Muscle of arm (tissue), 12 donors: ENCODE measurements around the gene PCDH17. TPM values are rescaled to one million over a fixed set of nuclear protein-coding genes. Genes with fewer than 3 reads are reported as not detected.

Source experiments
- DNase-seq: peaks from one replicate; pipeline ENCODE4 v3.0.0-alpha.2; 2013
- polyA plus RNA-seq, 12 donors: library from polyadenylated mRNA; unstranded; fragments of 120-200 nt; gene quantifications; one replicate each; pipeline ENCODE4 v1.2.1, GENCODE V29; 2013; ENCODE audit not compliant: insufficient read length in 12 of 12

Gene PCDH17
- polyA plus RNA-seq, 12 donors, result 6.8 to 10.5 (median 8.3) TPM; not detected in 1

- peak; percentile 82 for DNase-seq
Measured at GRCh38 chr13:57633141-57633949, 1.8 kb downstream of the PCDH17 start.

GRCh38 chr13:57633950-57634838 is 2.6 kb downstream of the PCDH17 start:
- DNase-seq, result no peak

- DNase-seq, result no peak
Measured at GRCh38 chr13:57634839-57635165, 3.3 kb downstream of the PCDH17 start.

- DNase-seq, result no peak
Measured at GRCh38 chr13:57635541-57636085, 4.1 kb downstream of the PCDH17 start.

GRCh38 chr13:57636816-57637215 is 5.3 kb downstream of the PCDH17 start:
- no peak for DNase-seq

- DNase-seq, result no peak
Measured at GRCh38 chr13:57637515-57637914, 6.0 kb downstream of the PCDH17 start.

- no peak for DNase-seq
Measured at GRCh38 chr13:57638186-57638890, 6.8 kb downstream of the PCDH17 start.

GRCh38 chr13:57640607-57641006 is 9.1 kb downstream of the PCDH17 start:
- no peak for DNase-seq

GRCh38 chr13:57641051-57641450 is 9.5 kb downstream of the PCDH17 start:
- no peak for DNase-seq

- no peak for DNase-seq
Measured at GRCh38 chr13:57644106-57644505, 12.6 kb downstream of the PCDH17 start.

- no peak for DNase-seq
Measured at GRCh38 chr13:57653229-57653989, 21.9 kb downstream of the PCDH17 start.

GRCh38 chr13:57665481-57665880 is 33.9 kb downstream of the PCDH17 start:
- DNase-seq, result peak; percentile 16

- DNase-seq, result no peak
Measured at GRCh38 chr13:57666131-57666953, 34.8 kb downstream of the PCDH17 start.

GRCh38 chr13:57672168-57672567 is 40.6 kb downstream of the PCDH17 start:
- no peak for DNase-seq

- DNase-seq, result no peak
Measured at GRCh38 chr13:57673197-57673596, 41.7 kb downstream of the PCDH17 start.

GRCh38 chr13:57675526-57675925 is 44.0 kb downstream of the PCDH17 start:
- no peak for DNase-seq

- no peak for DNase-seq
Measured at GRCh38 chr13:57680609-57681008, 49.1 kb downstream of the PCDH17 start.

- DNase-seq, result no peak
Measured at GRCh38 chr13:57682128-57682716, 50.7 kb downstream of the PCDH17 start.

- DNase-seq, result no peak
Measured at GRCh38 chr13:57698851-57699250, 67.3 kb downstream of the PCDH17 start.

- DNase-seq, result no peak
Measured at GRCh38 chr13:57704031-57704430, 72.5 kb downstream of the PCDH17 start.
